HEK293 (cell line): Measurements from ENCODE around the gene RUNX1.

Experiments used
- ATF2 ChIP-seq: fragments of 450-650 bp; formaldehyde crosslinking; IDR thresholded peaks from 2 replicates; pipeline ENCODE4 v1.5.1; 2016; ENCODE audit warnings: missing biosample characterization, missing genetic modification characterization, low read depth
- IKZF3 ChIP-seq: fragments of 450-650 bp; IDR thresholded peaks from 2 replicates; pipeline ENCODE4 v1.5.0; 2018; ENCODE audit warnings: missing biosample characterization, mild to moderate bottlenecking, missing genetic modification characterization, moderate library complexity
- KLF8 ChIP-seq: fragments of 450-650 bp; formaldehyde crosslinking; IDR thresholded peaks from 2 replicates; pipeline ENCODE4 v1.5.1; 2016; ENCODE audit warnings: missing biosample characterization, missing genetic modification characterization
- OSR2 ChIP-seq: fragments of 450-650 bp; formaldehyde crosslinking; IDR thresholded peaks from 2 replicates; pipeline ENCODE4 v1.5.1; 2016; ENCODE audit warnings: missing biosample characterization, missing genetic modification characterization
- SP7 ChIP-seq: fragments of 450-650 bp; formaldehyde crosslinking; IDR thresholded peaks from 2 replicates; pipeline ENCODE4 v1.5.1; 2016; ENCODE audit warnings: missing biosample characterization, missing genetic modification characterization
- TSHZ1 ChIP-seq: fragments of 450-650 bp; formaldehyde crosslinking; IDR thresholded peaks from 2 replicates; pipeline ENCODE4 v1.5.1; 2016; ENCODE audit warnings: missing biosample characterization, missing genetic modification characterization, borderline replicate concordance
- WT1 ChIP-seq: fragments of 450-650 bp; formaldehyde crosslinking; IDR thresholded peaks from 2 replicates; pipeline ENCODE4 v1.5.1; 2016; ENCODE audit warnings: missing biosample characterization, missing genetic modification characterization
- ZBTB21 ChIP-seq: fragments of 450-650 bp; formaldehyde crosslinking; IDR thresholded peaks from 2 replicates; pipeline ENCODE4 v1.5.1; 2017; ENCODE audit warnings: missing biosample characterization, missing genetic modification characterization
- ZBTB44 ChIP-seq: fragments of 450-650 bp; IDR thresholded peaks from 2 replicates; pipeline ENCODE4 v1.5.1; 2018; ENCODE audit warnings: missing biosample characterization, mild to moderate bottlenecking, missing genetic modification characterization
- ZBTB49 ChIP-seq: fragments of 450-650 bp; formaldehyde crosslinking; IDR thresholded peaks from 2 replicates; pipeline ENCODE4 v1.5.1; 2016; ENCODE audit warnings: missing biosample characterization, missing genetic modification characterization, low read depth
- ZEB2 ChIP-seq: fragments of 450-650 bp; formaldehyde crosslinking; IDR thresholded peaks from 2 replicates; pipeline ENCODE4 v1.5.1; 2016; ENCODE audit warnings: missing biosample characterization, missing genetic modification characterization
- ZFP3 ChIP-seq: fragments of 450-650 bp; formaldehyde crosslinking; IDR thresholded peaks from 2 replicates; pipeline ENCODE4 v1.5.1; 2016; ENCODE audit warnings: low read depth, missing biosample characterization, missing genetic modification characterization
- ZFP37 ChIP-seq: fragments of 450-650 bp; formaldehyde crosslinking; IDR thresholded peaks from 2 replicates; pipeline ENCODE4 v1.5.1; 2016; ENCODE audit warnings: missing biosample characterization, missing genetic modification characterization
- ZNF10 ChIP-seq: fragments of 450-650 bp; formaldehyde crosslinking; IDR thresholded peaks from 2 replicates; pipeline ENCODE4 v1.5.1; 2017; ENCODE audit warnings: missing biosample characterization, missing genetic modification characterization
- ZNF146 ChIP-seq: fragments of 450-650 bp; formaldehyde crosslinking; IDR thresholded peaks from 2 replicates; pipeline ENCODE4 v1.5.1; 2016; ENCODE audit warnings: missing biosample characterization, missing genetic modification characterization
- ZNF366 ChIP-seq: fragments of 450-650 bp; formaldehyde crosslinking; conservative IDR thresholded peaks from 2 replicates; pipeline ENCODE4 v1.5.1; 2016; ENCODE audit warnings: missing biosample characterization, missing genetic modification characterization
- ZNF473 ChIP-seq: fragments of 450-650 bp; formaldehyde crosslinking; IDR thresholded peaks from 2 replicates; pipeline ENCODE4 v1.5.1; 2017; ENCODE audit warnings: missing biosample characterization, missing genetic modification characterization
- ZNF488 ChIP-seq: fragments of 450-650 bp; formaldehyde crosslinking; IDR thresholded peaks from 2 replicates; pipeline ENCODE4 v1.5.1; 2016; ENCODE audit warnings: missing biosample characterization, missing genetic modification characterization
- ZNF544 ChIP-seq: fragments of 450-650 bp; formaldehyde crosslinking; IDR thresholded peaks from 2 replicates; pipeline ENCODE4 v1.5.0; 2017; ENCODE audit warnings: missing biosample characterization, missing genetic modification characterization
- ZNF629 ChIP-seq: fragments of 450-650 bp; formaldehyde crosslinking; IDR thresholded peaks from 2 replicates; pipeline ENCODE4 v1.5.1; 2017; ENCODE audit warnings: missing biosample characterization, missing genetic modification characterization
- ZNF645 ChIP-seq: fragments of 450-650 bp; formaldehyde crosslinking; IDR thresholded peaks from 2 replicates; pipeline ENCODE4; 2016; ENCODE audit warnings: missing biosample characterization, missing genetic modification characterization
- ZSCAN16 ChIP-seq: fragments of 450-650 bp; formaldehyde crosslinking; IDR thresholded peaks from 2 replicates; pipeline ENCODE4 v1.5.1; 2016; ENCODE audit warnings: missing biosample characterization, missing genetic modification characterization
- ZSCAN23 ChIP-seq: fragments of 450-650 bp; formaldehyde crosslinking; IDR thresholded peaks from 2 replicates; pipeline ENCODE4 v1.5.1; 2016; ENCODE audit warnings: missing biosample characterization, missing genetic modification characterization

Gene RUNX1

GRCh38 chr21:34881839-34882371 is 167.2 kb downstream of the RUNX1 start (continued):
- TF ChIP-seq ZBTB49 (tag by site-specific recombination) (no peak), OSR2 (tag by site-specific recombination) (0 out of 2 replicates have a peak, but pooled peaks have one; percentile 10), ZNF366 (tag by site-specific recombination) (peak; percentile 44; the same call in 1 of the 2 replicates), ZFP3 (tag by site-specific recombination) (no peak), KLF8 (tag by site-specific recombination) (no peak), ZNF488 (tag by site-specific recombination) (no peak), WT1 (tag by site-specific recombination) (no peak), ZBTB44 (tag by site-specific recombination) (no peak), IKZF3 (0 out of 2 replicates have a peak, but pooled peaks have one; percentile 3), ZSCAN16 (tag by site-specific recombination) (no peak), ZBTB21 (peak; percentile 37; the same call in 1 of the 2 replicates), TSHZ1 (no peak), ZNF629 (tag by site-specific recombination) (peak; percentile 84), ZNF10 (tag by site-specific recombination) (no peak), SP7 (tag by site-specific recombination) (peak; percentile 36; the same call in 1 of the 2 replicates), ATF2 (tag by site-specific recombination) (peak; percentile 96), ZNF146 (no peak), ZNF645 (tag by site-specific recombination) (no peak), ZNF473 (tag by site-specific recombination) (no peak), ZFP37 (tag by site-specific recombination) (peak; percentile 16; the same call in 1 of the 2 replicates), ZNF544 (tag by site-specific recombination) (0 out of 2 replicates have a peak, but pooled peaks have one; percentile 7), ZSCAN23 (tag by site-specific recombination) (no peak), ZEB2 (tag by site-specific recombination) (peak; percentile 66)
